Gastroesophageal sphincter (tissue), 4 donors: ENCODE measurements around the gene CENPT. TPM values are rescaled to one million over a fixed set of nuclear protein-coding genes. Genes with fewer than 3 reads are reported as not detected.

ENCODE experiments used
- ATAC-seq: fragments of 150-250 bp; one replicate; pipeline ENCODE4 v1.9.1; 2016; ENCODE audit warnings: mild to moderate bottlenecking, moderate library complexity
- H3K27ac ChIP-seq, 4 donors: fragments of 200-600 bp; sonication (generic) in 3 of 4; 1 replicate in 3 of 4; 2 replicates in 1 of 4; pipeline ENCODE4 v1.5.1; 2016 to 2019
- H3K27me3 ChIP-seq: fragments of 200-600 bp; sonication (generic); one replicate; pipeline ENCODE4 v1.5.1; 2019
- H3K36me3 ChIP-seq, 2 donors: fragments of 200-600 bp; sonication (generic); one replicate each; pipeline ENCODE4 v1.5.1; 2019; ENCODE audit warnings: control low read depth in 1 of 2
- H3K4me1 ChIP-seq, 3 donors: fragments of 200-600 bp; sonication (generic); 1 replicate in 2 of 3; 2 replicates in 1 of 3; pipeline ENCODE4 v1.5.1; 2016 to 2019; ENCODE audit warnings: control low read depth in 2 of 3
- H3K4me3 ChIP-seq, 2 donors: fragments of 200-600 bp; sonication (generic); one replicate each; pipeline ENCODE4 v1.5.1; 2019; ENCODE audit warnings: mild to moderate bottlenecking in 1 of 2, moderate library complexity in 1 of 2
- H3K9me3 ChIP-seq, 3 donors: fragments of 200-600 bp; sonication (generic); one replicate each; pipeline ENCODE4 v1.5.1; 2017 to 2019; ENCODE audit warnings: control low read depth in 2 of 3
- CTCF ChIP-seq, 4 experiments: fragments of 200-600 bp in 2 of 4; fragments of 450-650 bp in 2 of 4; sonication (generic) in 1 of 4; IDR thresholded peaks; one replicate each; pipeline ENCODE4 v1.5.1; 2017 to 2019; ENCODE audit warnings: antibody characterized with exemption in 4 of 4, mild to moderate bottlenecking in 2 of 4, moderate library complexity in 2 of 4
- EP300 ChIP-seq: sonication (generic); formaldehyde crosslinking; IDR thresholded peaks from one replicate; pipeline ENCODE4 v1.6.1; 2017; ENCODE audit warnings: antibody characterized with exemption, mild to moderate bottlenecking
- POLR2A ChIP-seq, 2 donors: fragments of 450-650 bp; IDR thresholded peaks; one replicate each; pipeline ENCODE4 v1.6.1; 2017; ENCODE audit warnings: antibody characterized with exemption in 2 of 2, mild to moderate bottlenecking in 2 of 2, moderate library complexity in 1 of 2
- POLR2AphosphoS5 ChIP-seq: sonication (generic); formaldehyde crosslinking; IDR thresholded peaks from one replicate; pipeline ENCODE4 v1.6.1; 2017; ENCODE audit warnings: antibody characterized with exemption
- WGBS, 2 donors: methylation state at CpG; one replicate each; pipeline ENCODE4 v1.1.5; 2018; ENCODE audit warnings: low coverage in 1 of 2; 5-methylcytosine and 5-hydroxymethylcytosine counted together
- total RNA-seq, 4 donors: library from RNA; depleted of rRNA; stranded (reverse); fragments of >200 nt; gene quantifications; one replicate each; pipeline ENCODE4 v1.1.0, GENCODE V29; 2016

CENPT gene
- total RNA-seq, 4 donors from 2014 or later: 15.4 to 44.2 (median 35.3) TPM

GRCh38 chr16:67880584-67880983, 33.1 kb upstream of the CENPT start:
- ATAC-seq: no peak
- Histone ChIP-seq H3K9me3 (no peaks in the 10 kb centered on the region), H3K4me3 (no peak overlapping the region), H3K27me3 (no peaks in the 10 kb centered on the region), H3K27ac (no peak overlapping the region), H3K36me3 (peaks cover 0 to 92% of the 10 kb centered on the region in 2 donors), H3K4me1 (peaks cover 0 to 40% (median 14%) of the 10 kb centered on the region in 3 donors)
- 92% methylated on average over 2 of the region's 13 CpGs; no CpG with 5 or more reads in 1 of the 2 donors for WGBS, 2 donors
- TF ChIP-seq POLR2AphosphoS5 (no peak), CTCF (IDR thresholded peaks at IDR 0.05) (no peak), EP300 (no peak), POLR2A (IDR thresholded peaks at IDR 0.05) (no peak)

GRCh38 chr16:67879936-67880335, 32.4 kb upstream of the CENPT start:
- no peaks in the 10 kb centered on the region for H3K27me3 ChIP-seq
- WGBS, 2 donors: 81 to 88% methylated on average over 1 to 2 of the region's 5 CpGs
- ATAC-seq: no peak
- H3K36me3 ChIP-seq: peaks cover 0 to 93% of the 10 kb centered on the region in 2 donors
- no peak overlapping the region for H3K4me3 ChIP-seq
- H3K4me1 ChIP-seq: peaks cover 0 to 41% (median 14%) of the 10 kb centered on the region in 3 donors
- no peaks in the 10 kb centered on the region for H3K9me3 ChIP-seq
- TF ChIP-seq CTCF (IDR thresholded peaks at IDR 0.05) (no peak), EP300 (no peak), POLR2A (IDR thresholded peaks at IDR 0.05) (no peak), POLR2AphosphoS5 (no peak)
- no peak overlapping the region for H3K27ac ChIP-seq

GRCh38 chr16:67879462-67879861, 32.0 kb upstream of the CENPT start:
- TF ChIP-seq EP300: no peak
- TF ChIP-seq POLR2AphosphoS5: no peak
- no peak for TF ChIP-seq CTCF (IDR thresholded peaks at IDR 0.05)
- TF ChIP-seq POLR2A (IDR thresholded peaks at IDR 0.05): no peak
- H3K4me3 ChIP-seq: no peak overlapping the region
- peaks cover 0 to 41% (median 15%) of the 10 kb centered on the region in 3 donors for H3K4me1 ChIP-seq
- H3K36me3 ChIP-seq: peaks cover 0 to 93% of the 10 kb centered on the region in 2 donors
- ATAC-seq: no peak
- H3K27ac ChIP-seq: no peak overlapping the region
- no peaks in the 10 kb centered on the region for H3K9me3 ChIP-seq
- H3K27me3 ChIP-seq: no peaks in the 10 kb centered on the region
- no CpG with 5 or more reads among the region's 12 CpGs for WGBS, 2 donors

GRCh38 chr16:67878846-67879245, 31.4 kb upstream of the CENPT start:
- Histone ChIP-seq H3K27ac (no peak overlapping the region), H3K9me3 (no peaks in the 10 kb centered on the region), H3K4me1 (peaks cover 3 to 41% (median 18%) of the 10 kb centered on the region in 3 donors), H3K36me3 (peaks cover 0 to 87% of the 10 kb centered on the region in 2 donors), H3K4me3 (no peak overlapping the region), H3K27me3 (no peaks in the 10 kb centered on the region)
- no peak for ATAC-seq
- 84% methylated on average over 3 of the region's 9 CpGs; no CpG with 5 or more reads in 1 of the 2 donors for whole genome bisulfite sequencing, 2 donors
- TF ChIP-seq CTCF (IDR thresholded peaks at IDR 0.05) (no peak), POLR2A (IDR thresholded peaks at IDR 0.05) (no peak), EP300 (no peak), POLR2AphosphoS5 (no peak)

GRCh38 chr16:67878232-67878631, 30.7 kb upstream of the CENPT start:
- peaks cover 3 to 40% (median 18%) of the 10 kb centered on the region in 3 donors for H3K4me1 ChIP-seq
- no peaks in the 10 kb centered on the region for H3K9me3 ChIP-seq
- no peaks in the 10 kb centered on the region for H3K27me3 ChIP-seq
- no peak for TF ChIP-seq CTCF (IDR thresholded peaks at IDR 0.05)
- TF ChIP-seq POLR2AphosphoS5: no peak
- no peak for TF ChIP-seq POLR2A (IDR thresholded peaks at IDR 0.05)
- no peak for TF ChIP-seq EP300
- H3K4me3 ChIP-seq: no peak overlapping the region
- 82% methylated on average over 2 of the region's 6 CpGs; no CpG with 5 or more reads in 1 of the 2 donors for WGBS, 2 donors
- no peak overlapping the region for H3K27ac ChIP-seq
- H3K36me3 ChIP-seq: peaks cover 0 to 81% of the 10 kb centered on the region in 2 donors
- no peak for ATAC-seq
